ENCODE data around the gene CHD9.

DNA sequence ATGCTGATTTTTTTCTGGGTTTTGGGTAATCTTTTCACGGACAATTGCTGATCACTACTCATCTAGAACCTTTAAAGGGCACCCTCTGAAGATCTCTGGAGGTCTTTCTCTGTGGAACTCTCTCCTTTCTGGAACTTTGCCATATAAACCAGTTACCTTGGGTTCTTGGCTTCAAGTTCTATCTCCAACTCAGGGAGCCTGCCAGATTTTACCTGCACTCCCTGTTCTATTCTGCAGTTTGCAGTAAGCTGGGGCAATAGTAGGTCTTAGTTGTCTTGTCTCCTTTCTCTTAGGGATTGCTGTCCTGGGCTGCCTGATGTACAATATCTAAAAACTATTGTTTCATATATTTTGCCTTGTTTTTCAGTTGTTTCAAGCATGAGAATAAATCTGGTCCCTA, 120.3 kb downstream of the CHD9 start:
- TF ChIP-seq POLR2A (IDR thresholded peaks at IDR 0.05; ENCODE audit: borderline replicate concordance, extremely low read depth, insufficient read depth, insufficient read length) (no peak), POLR2AphosphoS5 (IDR thresholded peaks at IDR 0.05; ENCODE audit: low read depth, low read length) (no peak), ATF3 (IDR thresholded peaks at IDR 0.05) (no peak), SP1 (IDR thresholded peaks at IDR 0.05; ENCODE audit: low read depth) (no peak), CEBPB (IDR thresholded peaks at IDR 0.05; ENCODE audit: low read depth) (no peak), EZH2 (IDR thresholded peaks at IDR 0.05) (no peak)
- TF ChIP-seq, protein P1, sequence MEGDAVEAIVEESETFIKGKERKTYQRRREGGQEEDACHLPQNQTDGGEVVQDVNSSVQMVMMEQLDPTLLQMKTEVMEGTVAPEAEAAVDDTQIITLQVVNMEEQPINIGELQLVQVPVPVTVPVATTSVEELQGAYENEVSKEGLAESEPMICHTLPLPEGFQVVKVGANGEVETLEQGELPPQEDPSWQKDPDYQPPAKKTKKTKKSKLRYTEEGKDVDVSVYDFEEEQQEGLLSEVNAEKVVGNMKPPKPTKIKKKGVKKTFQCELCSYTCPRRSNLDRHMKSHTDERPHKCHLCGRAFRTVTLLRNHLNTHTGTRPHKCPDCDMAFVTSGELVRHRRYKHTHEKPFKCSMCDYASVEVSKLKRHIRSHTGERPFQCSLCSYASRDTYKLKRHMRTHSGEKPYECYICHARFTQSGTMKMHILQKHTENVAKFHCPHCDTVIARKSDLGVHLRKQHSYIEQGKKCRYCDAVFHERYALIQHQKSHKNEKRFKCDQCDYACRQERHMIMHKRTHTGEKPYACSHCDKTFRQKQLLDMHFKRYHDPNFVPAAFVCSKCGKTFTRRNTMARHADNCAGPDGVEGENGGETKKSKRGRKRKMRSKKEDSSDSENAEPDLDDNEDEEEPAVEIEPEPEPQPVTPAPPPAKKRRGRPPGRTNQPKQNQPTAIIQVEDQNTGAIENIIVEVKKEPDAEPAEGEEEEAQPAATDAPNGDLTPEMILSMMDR (IDR thresholded peaks at IDR 0.05 in 2 of 3, conservative IDR thresholded peaks at IDR 0.05 in 1 of 3; ENCODE audit: borderline replicate concordance in 1 of 3, insufficient read depth in 1 of 3, low read depth in 2 of 3, low read length in 2 of 3) = no peak

All from HCT116 (cell line).